ENCODE measurements around the gene MGAT3.

The MGAT3 gene

DNA sequence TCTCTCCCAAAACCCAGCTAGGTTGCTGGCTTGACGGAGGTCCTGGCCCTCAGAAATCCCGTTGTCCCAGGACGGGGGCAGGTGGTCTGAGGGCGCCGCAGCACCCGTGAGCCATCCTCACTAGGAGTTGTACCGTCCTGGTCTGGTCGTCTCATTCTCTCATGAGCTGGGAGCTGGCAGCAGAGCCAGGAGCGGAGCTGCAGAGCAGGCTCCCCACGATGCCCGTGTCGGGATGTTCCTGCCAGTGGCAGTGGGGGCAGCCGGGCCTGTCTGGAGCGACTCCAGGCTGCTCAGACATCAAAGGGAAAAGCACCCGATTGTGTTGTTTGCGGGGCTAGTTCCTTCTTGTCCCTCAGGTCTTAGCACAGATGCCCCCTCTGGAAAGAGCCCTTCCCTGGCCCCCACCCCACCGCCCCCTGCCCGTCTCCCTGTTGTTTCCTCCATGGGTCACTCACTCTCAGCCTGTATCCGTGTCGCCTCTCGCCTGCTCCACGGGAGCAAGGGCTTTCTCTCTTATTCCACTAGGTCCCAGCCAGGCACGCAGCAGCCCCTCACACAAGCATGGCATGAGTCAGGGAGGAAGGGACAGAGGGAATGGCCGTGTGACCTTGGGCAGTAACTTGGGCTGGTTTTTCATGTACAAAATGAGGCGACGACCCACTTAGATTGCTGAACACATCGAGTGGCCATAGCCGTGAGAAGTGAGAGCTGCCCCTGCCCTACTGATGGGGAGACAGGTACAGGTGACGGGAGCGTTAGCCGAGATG is 23.2 kb upstream of the MGAT3 start:
- DNase-seq (ENCODE audit: low read depth, low spot score): no peak
- H3K4me3 ChIP-seq (ENCODE audit: insufficient read length, low read depth): no peak overlapping the region
- peaks cover 37% of the 10 kb centered on the region for H3K36me3 ChIP-seq (ENCODE audit: insufficient read depth, insufficient read length, low read length)
- TF ChIP-seq ZNF274 (IDR thresholded peaks at IDR 0.05; ENCODE audit: low read depth, low read length) (no peak), SUZ12 (IDR thresholded peaks at IDR 0.05; ENCODE audit: extremely low read depth, insufficient read depth, insufficient read length) (no peak), YY1 (IDR thresholded peaks at IDR 0.05; ENCODE audit: insufficient read depth, insufficient read length) (no peak)
- H3K27me3 ChIP-seq (ENCODE audit: insufficient read depth, insufficient read length): no peaks in the 10 kb centered on the region
- H3K9ac ChIP-seq (ENCODE audit: insufficient read length, low read depth): no peak overlapping the region
- H3K4me1 ChIP-seq (ENCODE audit: insufficient read depth, insufficient read length): peaks cover 17% of the 10 kb centered on the region
- no peaks in the 10 kb centered on the region for H3K9me3 ChIP-seq (ENCODE audit: insufficient read depth, low read length)

DNA sequence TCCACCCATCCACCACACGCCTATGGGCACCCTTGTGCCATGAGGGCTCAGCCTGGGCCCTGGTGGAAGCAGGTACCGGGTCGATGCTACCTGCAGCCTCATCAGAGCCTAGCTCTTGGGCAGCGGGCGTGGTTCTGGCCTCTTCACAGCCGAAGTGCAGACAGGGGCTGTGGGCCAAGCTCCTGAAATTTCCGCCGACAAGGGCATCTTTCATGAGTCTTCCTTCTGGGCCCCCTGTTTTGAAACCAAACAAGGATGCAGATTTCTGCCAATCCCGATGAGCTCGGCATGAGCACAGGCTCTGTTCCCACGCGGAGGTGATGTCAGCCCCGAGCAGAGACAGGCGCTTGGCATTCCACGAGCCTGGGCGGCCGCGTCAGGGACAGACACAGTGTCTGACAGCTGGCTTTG is 22.6 kb upstream of the MGAT3 start:
- no peak for DNase-seq (ENCODE audit: low read depth, low spot score)
- H3K4me1 ChIP-seq (ENCODE audit: insufficient read depth, insufficient read length): peaks cover 12% of the 10 kb centered on the region
- no peak overlapping the region for H3K4me3 ChIP-seq (ENCODE audit: insufficient read length, low read depth)
- H3K9ac ChIP-seq (ENCODE audit: insufficient read length, low read depth): no peak overlapping the region
- no peak for TF ChIP-seq ZNF274 (IDR thresholded peaks at IDR 0.05; ENCODE audit: low read depth, low read length)
- TF ChIP-seq YY1 (IDR thresholded peaks at IDR 0.05; ENCODE audit: insufficient read depth, insufficient read length): no peak
- no peak for TF ChIP-seq SUZ12 (IDR thresholded peaks at IDR 0.05; ENCODE audit: extremely low read depth, insufficient read depth, insufficient read length)
- no peaks in the 10 kb centered on the region for H3K9me3 ChIP-seq (ENCODE audit: insufficient read depth, low read length)
- no peaks in the 10 kb centered on the region for H3K27me3 ChIP-seq (ENCODE audit: insufficient read depth, insufficient read length)
- H3K36me3 ChIP-seq (ENCODE audit: insufficient read depth, insufficient read length, low read length): peaks cover 35% of the 10 kb centered on the region

DNA sequence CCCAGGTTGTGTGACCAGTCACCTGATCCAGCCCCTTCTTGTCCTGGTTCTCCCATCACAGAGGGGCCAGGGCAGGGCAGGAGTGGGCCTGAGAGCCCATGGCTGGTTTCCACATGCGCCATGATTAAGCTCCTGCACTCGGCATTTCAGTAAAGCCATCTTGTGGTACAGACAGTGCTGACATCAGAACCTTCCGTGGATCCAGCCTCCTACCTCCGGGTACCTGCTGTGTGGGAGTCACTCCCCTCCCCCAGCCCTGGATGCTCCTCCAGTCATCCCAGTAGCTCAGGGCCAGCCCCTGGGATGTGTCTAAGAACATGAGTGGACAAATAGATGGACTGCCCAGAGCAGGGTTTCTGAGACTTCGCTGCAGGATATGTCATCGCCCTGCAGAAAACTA is 22.1 kb upstream of the MGAT3 start:
- no peak overlapping the region for H3K9ac ChIP-seq (ENCODE audit: insufficient read length, low read depth)
- H3K4me3 ChIP-seq (ENCODE audit: insufficient read length, low read depth): no peak overlapping the region
- peaks cover 11% of the 10 kb centered on the region for H3K4me1 ChIP-seq (ENCODE audit: insufficient read depth, insufficient read length)
- H3K36me3 ChIP-seq (ENCODE audit: insufficient read depth, insufficient read length, low read length): peaks cover 32% of the 10 kb centered on the region
- TF ChIP-seq ZNF274 (IDR thresholded peaks at IDR 0.05; ENCODE audit: low read depth, low read length) (no peak), SUZ12 (IDR thresholded peaks at IDR 0.05; ENCODE audit: extremely low read depth, insufficient read depth, insufficient read length) (no peak), YY1 (IDR thresholded peaks at IDR 0.05; ENCODE audit: insufficient read depth, insufficient read length) (no peak)
- DNase-seq (ENCODE audit: low read depth, low spot score): no peak
- H3K27me3 ChIP-seq (ENCODE audit: insufficient read depth, insufficient read length): no peaks in the 10 kb centered on the region
- H3K9me3 ChIP-seq (ENCODE audit: insufficient read depth, low read length): no peaks in the 10 kb centered on the region

DNA sequence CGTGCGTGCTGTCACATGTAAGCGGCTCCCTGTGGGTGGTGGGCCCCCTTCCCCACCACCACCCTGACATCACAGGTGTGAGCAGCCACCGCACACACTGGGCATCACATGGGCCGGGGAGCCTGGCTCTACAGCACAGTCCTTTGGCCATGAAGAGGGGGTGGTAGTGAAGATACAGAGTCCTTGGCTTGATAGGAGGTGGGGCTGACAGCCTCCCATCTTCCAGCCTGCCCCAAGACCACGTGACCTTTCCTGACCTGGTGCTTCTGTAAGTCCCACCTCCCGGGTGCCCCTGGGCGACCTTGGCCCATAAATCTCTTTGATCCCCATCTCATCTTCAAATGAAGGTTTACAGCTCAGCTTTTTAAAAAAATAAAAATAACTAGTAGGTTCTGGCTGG is 21.2 kb upstream of the MGAT3 start:
- H3K36me3 ChIP-seq (ENCODE audit: insufficient read depth, insufficient read length, low read length): peaks cover 23% of the 10 kb centered on the region
- no peak overlapping the region for H3K9ac ChIP-seq (ENCODE audit: insufficient read length, low read depth)
- no peak for TF ChIP-seq YY1 (IDR thresholded peaks at IDR 0.05; ENCODE audit: insufficient read depth, insufficient read length)
- no peak for TF ChIP-seq SUZ12 (IDR thresholded peaks at IDR 0.05; ENCODE audit: extremely low read depth, insufficient read depth, insufficient read length)
- TF ChIP-seq ZNF274 (IDR thresholded peaks at IDR 0.05; ENCODE audit: low read depth, low read length): no peak
- H3K9me3 ChIP-seq (ENCODE audit: insufficient read depth, low read length): no peaks in the 10 kb centered on the region
- H3K4me1 ChIP-seq (ENCODE audit: insufficient read depth, insufficient read length): peaks cover 11% of the 10 kb centered on the region
- no peaks in the 10 kb centered on the region for H3K27me3 ChIP-seq (ENCODE audit: insufficient read depth, insufficient read length)
- no peak overlapping the region for H3K4me3 ChIP-seq (ENCODE audit: insufficient read length, low read depth)
- DNase-seq (ENCODE audit: low read depth, low spot score): no peak

DNA sequence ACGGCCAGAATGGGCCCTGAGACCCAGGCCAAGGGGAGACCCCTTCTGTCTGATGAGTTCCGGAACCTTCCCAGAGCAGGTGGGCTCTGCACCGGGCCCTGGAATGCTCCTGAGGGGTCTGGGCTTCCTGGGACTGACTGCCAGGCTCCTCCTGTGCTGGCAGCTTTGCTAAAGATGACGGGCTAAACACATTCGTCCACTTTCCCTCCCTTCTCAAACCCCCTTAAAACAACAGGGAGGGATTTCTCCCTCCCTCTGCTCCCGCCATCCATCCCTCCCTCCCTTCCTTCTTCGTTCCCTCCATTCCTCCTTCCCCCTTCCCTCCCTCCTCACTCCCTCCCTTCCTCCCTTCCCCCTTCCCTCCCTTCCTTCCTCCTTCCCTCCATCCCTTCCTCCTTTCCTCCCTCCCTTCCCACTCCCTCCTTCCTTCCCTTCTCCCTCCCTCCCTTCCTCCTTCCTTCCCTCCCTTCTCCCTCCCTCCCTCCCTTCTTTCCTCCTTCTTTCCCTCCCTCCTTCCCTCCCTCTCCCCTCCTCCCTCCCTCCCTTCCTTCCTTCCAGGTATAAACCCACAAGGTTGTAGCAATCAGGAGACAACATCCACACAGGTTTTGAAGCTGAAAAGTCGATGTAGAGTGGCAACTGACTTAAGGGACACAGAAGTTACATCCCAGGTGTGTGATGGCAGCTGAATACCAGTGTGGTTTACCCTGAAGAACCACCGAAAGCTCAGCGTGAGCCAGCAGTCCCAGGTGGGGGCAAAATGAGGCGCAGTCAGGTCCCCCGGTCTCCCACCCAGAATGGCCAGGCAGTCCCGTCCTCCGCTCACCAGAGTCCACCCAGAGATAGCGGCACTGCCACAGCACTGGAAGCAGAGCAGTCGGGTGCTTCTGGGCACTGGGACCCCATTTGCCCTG is 18.8 kb upstream of the MGAT3 start:
- Histone ChIP-seq H3K4me1 (ENCODE audit: insufficient read depth, insufficient read length) (peaks cover 6% of the 10 kb centered on the region), H3K9ac (ENCODE audit: insufficient read length, low read depth) (no peak overlapping the region), H3K36me3 (ENCODE audit: insufficient read depth, insufficient read length, low read length) (no peaks in the 10 kb centered on the region), H3K27me3 (ENCODE audit: insufficient read depth, insufficient read length) (no peaks in the 10 kb centered on the region), H3K4me3 (ENCODE audit: insufficient read length, low read depth) (no peak overlapping the region), H3K9me3 (ENCODE audit: insufficient read depth, low read length) (no peaks in the 10 kb centered on the region)
- no peak for DNase-seq (ENCODE audit: low read depth, low spot score)
- TF ChIP-seq ZNF274 (IDR thresholded peaks at IDR 0.05; ENCODE audit: low read depth, low read length) (no peak), YY1 (IDR thresholded peaks at IDR 0.05; ENCODE audit: insufficient read depth, insufficient read length) (no peak), SUZ12 (IDR thresholded peaks at IDR 0.05; ENCODE audit: extremely low read depth, insufficient read depth, insufficient read length) (no peak)

DNA sequence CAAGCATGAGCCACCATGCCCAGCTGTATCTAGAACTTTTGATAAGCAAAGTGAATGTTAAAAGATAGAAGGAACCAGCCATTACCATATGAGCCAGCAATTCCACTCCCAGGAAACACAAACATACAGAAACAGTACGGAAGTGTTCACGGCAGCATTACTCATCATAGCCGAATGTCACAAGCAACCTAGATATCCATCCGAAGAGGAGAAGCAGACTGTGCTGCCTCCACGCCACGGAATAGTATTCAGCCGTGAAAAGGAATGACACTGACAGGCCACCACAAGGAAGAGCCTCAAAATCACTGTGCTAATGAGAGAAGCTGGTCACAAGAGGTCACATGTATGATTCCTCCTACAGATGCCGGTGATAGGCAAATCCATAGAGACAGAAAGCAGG is 17.6 kb upstream of the MGAT3 start:
- Histone ChIP-seq H3K9ac (ENCODE audit: insufficient read length, low read depth) (no peak overlapping the region), H3K27me3 (ENCODE audit: insufficient read depth, insufficient read length) (no peaks in the 10 kb centered on the region), H3K9me3 (ENCODE audit: insufficient read depth, low read length) (no peaks in the 10 kb centered on the region), H3K4me1 (ENCODE audit: insufficient read depth, insufficient read length) (peaks cover 6% of the 10 kb centered on the region), H3K36me3 (ENCODE audit: insufficient read depth, insufficient read length, low read length) (no peaks in the 10 kb centered on the region), H3K4me3 (ENCODE audit: insufficient read length, low read depth) (no peak overlapping the region)
- no peak for DNase-seq (ENCODE audit: low read depth, low spot score)
- no peak for TF ChIP-seq SUZ12 (IDR thresholded peaks at IDR 0.05; ENCODE audit: extremely low read depth, insufficient read depth, insufficient read length)
- TF ChIP-seq YY1 (IDR thresholded peaks at IDR 0.05; ENCODE audit: insufficient read depth, insufficient read length): no peak
- no peak for TF ChIP-seq ZNF274 (IDR thresholded peaks at IDR 0.05; ENCODE audit: low read depth, low read length)

DNA sequence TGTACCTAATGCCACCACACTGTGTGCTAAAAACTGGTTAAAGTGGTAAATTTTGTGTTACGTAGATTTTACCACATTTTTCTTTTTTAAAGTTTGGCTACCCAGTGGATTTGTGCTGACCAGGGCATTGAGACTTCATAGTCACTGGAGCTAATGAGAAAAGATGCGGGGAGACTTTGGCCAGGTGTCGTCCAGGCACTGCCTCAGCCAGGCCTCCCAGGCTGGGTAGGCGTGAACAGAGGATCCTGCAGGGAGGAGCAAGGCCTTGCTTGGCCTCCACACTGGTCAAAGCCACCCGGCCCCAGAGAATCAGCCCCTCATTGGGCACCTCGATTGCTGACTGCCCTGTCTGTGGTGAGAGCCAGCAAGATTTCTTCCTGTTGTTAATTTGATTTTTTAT is 13.4 kb upstream of the MGAT3 start:
- Histone ChIP-seq H3K9me3 (ENCODE audit: insufficient read depth, low read length) (no peaks in the 10 kb centered on the region), H3K9ac (ENCODE audit: insufficient read length, low read depth) (no peak overlapping the region), H3K27me3 (ENCODE audit: insufficient read depth, insufficient read length) (no peaks in the 10 kb centered on the region), H3K4me3 (ENCODE audit: insufficient read length, low read depth) (no peak overlapping the region), H3K36me3 (ENCODE audit: insufficient read depth, insufficient read length, low read length) (no peaks in the 10 kb centered on the region), H3K4me1 (ENCODE audit: insufficient read depth, insufficient read length) (peaks cover 8% of the 10 kb centered on the region)
- no peak for DNase-seq (ENCODE audit: low read depth, low spot score)
- TF ChIP-seq YY1 (IDR thresholded peaks at IDR 0.05; ENCODE audit: insufficient read depth, insufficient read length): no peak
- no peak for TF ChIP-seq SUZ12 (IDR thresholded peaks at IDR 0.05; ENCODE audit: extremely low read depth, insufficient read depth, insufficient read length)
- no peak for TF ChIP-seq ZNF274 (IDR thresholded peaks at IDR 0.05; ENCODE audit: low read depth, low read length)

All from NT2/D1 (cell line).